Mesenchymal stem cell (in vitro differentiated cells and primary cell): Measurements from ENCODE around the gene VIPAS39.

Experiments
- DNase-seq: peaks from one replicate; pipeline ENCODE4 v3.0.0-alpha.2; 2013
- H2AFZ ChIP-seq: one replicate; pipeline ENCODE4 v1.6.1; 2013; ENCODE audit warnings: low read depth, mild to moderate bottlenecking, control low read depth, inconsistent platforms, low read length, moderate library complexity
- H2AK5ac ChIP-seq: 2 replicates; pipeline ENCODE4 v1.6.1; 2013; ENCODE audit warnings: low read length, moderate library complexity, mild to moderate bottlenecking, inconsistent platforms; ENCODE audit not compliant: severe bottlenecking
- H2BK120ac ChIP-seq: one replicate; pipeline ENCODE4 v1.6.1; 2013; ENCODE audit warnings: low read depth, mild to moderate bottlenecking, inconsistent platforms, low read length, moderate library complexity
- H2BK12ac ChIP-seq, 2 experiments: one replicate each; pipeline ENCODE4 v1.6.1; 2013; ENCODE audit warnings: inconsistent platforms in 2 of 2, low read length in 2 of 2, mild to moderate bottlenecking in 2 of 2, moderate library complexity in 2 of 2, control low read depth in 1 of 2
- H2BK15ac ChIP-seq: one replicate; pipeline ENCODE4 v1.6.1; 2013; ENCODE audit warnings: mild to moderate bottlenecking, low read depth, inconsistent platforms; ENCODE audit not compliant: poor library complexity, severe bottlenecking
- H2BK5ac ChIP-seq: 2 replicates; pipeline ENCODE4 v1.6.1; 2013; ENCODE audit warnings: low read depth, mild to moderate bottlenecking, low read length, control low read depth, inconsistent platforms; ENCODE audit not compliant: poor library complexity, severe bottlenecking
- H3K14ac ChIP-seq, 2 experiments: one replicate each; pipeline ENCODE4 v1.6.1; 2013; ENCODE audit warnings: inconsistent platforms in 2 of 2, low read length in 2 of 2, control low read depth in 1 of 2, mild to moderate bottlenecking in 1 of 2, moderate library complexity in 1 of 2
- H3K18ac ChIP-seq, 2 experiments: one replicate each; pipeline ENCODE4 v1.6.1; 2013; ENCODE audit warnings: inconsistent platforms in 2 of 2, low read length in 2 of 2, control low read depth in 1 of 2, low read depth in 1 of 2, mild to moderate bottlenecking in 1 of 2
- H3K23ac ChIP-seq, 2 experiments: one replicate each; pipeline ENCODE4 v1.6.1; 2013; ENCODE audit warnings: inconsistent platforms in 2 of 2, low read length in 2 of 2, mild to moderate bottlenecking in 2 of 2, moderate library complexity in 2 of 2, control low read depth in 1 of 2
- H3K27ac ChIP-seq: 2 replicates; pipeline ENCODE4 v1.5.1; 2013; ENCODE audit warnings: mild to moderate bottlenecking, moderate library complexity, low read length, control low read depth, inconsistent platforms; ENCODE audit not compliant: poor library complexity, severe bottlenecking
- H3K27me3 ChIP-seq, 2 experiments: 2 replicates each; pipeline versions ENCODE4 v1.6.1 to v1.7.0; 2013; ENCODE audit warnings: low read length in 2 of 2, mild to moderate bottlenecking in 2 of 2, moderate library complexity in 2 of 2, control low read depth in 1 of 2, inconsistent platforms in 1 of 2; ENCODE audit not compliant: control insufficient read depth in 1 of 2, insufficient read depth in 1 of 2
- H3K36me3 ChIP-seq, 2 experiments: 2 replicates each; pipeline versions ENCODE4 v1.6.1 to v1.7.0; 2013; ENCODE audit warnings: low read length in 2 of 2, control low read depth in 1 of 2, inconsistent platforms in 1 of 2, low read depth in 1 of 2, mild to moderate bottlenecking in 1 of 2; ENCODE audit not compliant: insufficient read depth in 2 of 2, control insufficient read depth in 1 of 2
- H3K4ac ChIP-seq, 2 experiments: one replicate each; pipeline ENCODE4 v1.6.1; 2013; ENCODE audit warnings: inconsistent platforms in 2 of 2, low read length in 2 of 2, mild to moderate bottlenecking in 2 of 2, moderate library complexity in 2 of 2, control low read depth in 1 of 2, low read depth in 1 of 2
- H3K4me1 ChIP-seq: 2 replicates; pipeline ENCODE4 v1.6.1; 2013; ENCODE audit warnings: low read depth, low read length, control low read depth; ENCODE audit not compliant: control insufficient read depth, insufficient read depth
- H3K4me2 ChIP-seq: 2 replicates; pipeline ENCODE4 v1.6.1; 2013; ENCODE audit warnings: low read length, mild to moderate bottlenecking, inconsistent platforms; ENCODE audit not compliant: poor library complexity, severe bottlenecking
- H3K4me3 ChIP-seq, 2 experiments: 2 replicates each; pipeline versions ENCODE4 v1.5.1 to v1.7.0; 2013; ENCODE audit warnings: low read length in 2 of 2, mild to moderate bottlenecking in 2 of 2, control low read depth in 1 of 2, low read depth in 1 of 2; ENCODE audit not compliant: insufficient read depth in 1 of 2
- H3K79me1 ChIP-seq: replicated peaks from 2 replicates; pipeline ENCODE4 v1.6.1; 2013; ENCODE audit warnings: mild to moderate bottlenecking, control low read depth, low read length, inconsistent platforms; ENCODE audit not compliant: poor library complexity, severe bottlenecking
- H3K9ac ChIP-seq: 2 replicates; pipeline ENCODE4 v1.7.0; 2013; ENCODE audit warnings: mild to moderate bottlenecking, low read length, moderate library complexity
- H3K9me3 ChIP-seq: 2 replicates; pipeline ENCODE4 v1.7.0; 2013; ENCODE audit warnings: mild to moderate bottlenecking, low read length; ENCODE audit not compliant: control insufficient read depth
- H4K8ac ChIP-seq: one replicate; pipeline ENCODE4 v1.6.1; 2013; ENCODE audit warnings: inconsistent platforms, mild to moderate bottlenecking, low read length, moderate library complexity
- H4K91ac ChIP-seq: one replicate; pipeline ENCODE4 v1.6.1; 2013; ENCODE audit warnings: mild to moderate bottlenecking, low read length, inconsistent platforms
- WGBS: methylation state at CpG from one replicate; pipeline ENCODE4 v1.1.7; 2013; ENCODE audit warnings: mixed read lengths; 5-methylcytosine and 5-hydroxymethylcytosine counted together

Gene VIPAS39

DNA sequence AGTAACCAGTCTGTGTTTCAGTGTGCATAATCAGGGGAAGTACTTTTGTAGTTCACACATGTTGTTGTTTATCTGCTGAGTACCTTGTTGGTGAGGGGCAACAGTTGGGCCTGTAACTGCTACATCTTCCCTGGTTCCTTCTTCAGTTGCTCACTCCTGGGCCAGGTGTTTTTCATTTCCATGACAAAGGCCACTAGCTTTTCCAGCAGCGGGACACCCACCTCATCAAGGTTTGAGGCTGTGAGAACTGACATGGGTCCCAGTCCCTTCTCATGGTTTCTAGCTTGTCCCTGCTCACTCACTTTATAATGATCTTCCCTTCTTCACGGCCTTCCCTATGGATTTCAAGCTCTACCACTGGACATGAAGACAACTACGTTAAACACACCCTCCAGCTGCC lies 32.5 kb downstream of the VIPAS39 start:
- H3K14ac ChIP-seq: no peak overlapping the region
- no peak overlapping the region for H3K23ac ChIP-seq
- no peaks in the 10 kb centered on the region for H3K4me1 ChIP-seq
- no peak overlapping the region for H2BK5ac ChIP-seq
- H4K8ac ChIP-seq: no peak overlapping the region
- H3K18ac ChIP-seq: no peak overlapping the region
- no peak overlapping the region for H2BK120ac ChIP-seq
- H3K4me2 ChIP-seq: no peak overlapping the region
- no peak overlapping the region for H2AFZ ChIP-seq
- no peaks in the 10 kb centered on the region for H3K27me3 ChIP-seq
- no peak overlapping the region for H3K9ac ChIP-seq
- H2BK12ac ChIP-seq: no peak overlapping the region
- H3K36me3 ChIP-seq: peaks cover 34 to 91% of the 10 kb centered on the region in 2 experiments
- no peak for DNase-seq
- H2AK5ac ChIP-seq: no peak overlapping the region
- 92% methylated on average over 3 of the region's 3 CpGs for WGBS
- H4K91ac ChIP-seq: no peak overlapping the region
- H3K4ac ChIP-seq: no peak overlapping the region
- H3K4me3 ChIP-seq: no peak overlapping the region
- H3K27ac ChIP-seq: no peak overlapping the region
- no peak overlapping the region for H2BK15ac ChIP-seq
- H3K79me1 ChIP-seq: no peaks in the 10 kb centered on the region
- peaks cover 13% of the 10 kb centered on the region for H3K9me3 ChIP-seq

DNA sequence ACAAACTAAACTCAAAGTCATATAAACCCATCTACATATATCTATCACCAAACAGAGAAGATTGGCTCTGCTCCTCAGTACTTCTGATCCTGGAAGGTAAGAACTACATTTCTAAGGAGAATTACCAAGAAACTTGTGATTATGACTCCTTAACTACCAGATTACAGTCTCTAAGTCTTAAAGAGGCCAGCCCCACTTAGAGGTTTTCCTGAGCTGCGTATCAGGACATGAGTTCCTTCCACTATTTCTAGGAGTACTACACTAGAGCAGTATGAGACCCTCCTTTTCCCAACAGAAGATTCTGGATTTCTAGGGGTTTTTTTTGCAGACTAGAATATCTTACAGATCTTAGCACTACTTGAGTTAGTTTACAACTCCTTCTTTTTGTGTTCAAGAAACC lies 34.0 kb downstream of the VIPAS39 start, which contains the start of gene NOXRED1:
TSS of gene NOXRED1 (minus strand) at position 101 of the 400 bp plus-strand sequence. CDS start 634 bp downstream, outside the sequence.
- H2BK12ac ChIP-seq: no peak within 1 kb of the TSS
- H3K9me3 ChIP-seq: peaks cover 16% of the 10 kb centered on the region
- H3K27me3 ChIP-seq: no peaks in the 10 kb centered on the region
- no peaks in the 10 kb centered on the region for H3K4me1 ChIP-seq
- no peak within 1 kb of the TSS for H3K4ac ChIP-seq
- no peak within 1 kb of the TSS for H2BK120ac ChIP-seq
- no peak within 1 kb of the TSS for H3K9ac ChIP-seq
- H3K4me3 ChIP-seq: no peak within 1 kb of the TSS
- no peak within 1 kb of the TSS for H3K27ac ChIP-seq
- H2AK5ac ChIP-seq: no peak within 1 kb of the TSS
- peaks cover 30 to 76% of the 10 kb centered on the region in 2 experiments for H3K36me3 ChIP-seq
- H3K18ac ChIP-seq: no peak within 1 kb of the TSS
- H3K23ac ChIP-seq: no peak within 1 kb of the TSS
- H2AFZ ChIP-seq: no peak within 1 kb of the TSS
- H4K8ac ChIP-seq: no peak within 1 kb of the TSS
- no peak within 1 kb of the TSS for H4K91ac ChIP-seq
- DNase-seq: no peak
- H2BK15ac ChIP-seq: no peak within 1 kb of the TSS
- no peaks in the 10 kb centered on the region for H3K79me1 ChIP-seq
- H2BK5ac ChIP-seq: no peak within 1 kb of the TSS
- no peak within 1 kb of the TSS for H3K14ac ChIP-seq
- 83% methylated on average over 1 of the region's 1 CpG for WGBS
- no peak within 1 kb of the TSS for H3K4me2 ChIP-seq

DNA sequence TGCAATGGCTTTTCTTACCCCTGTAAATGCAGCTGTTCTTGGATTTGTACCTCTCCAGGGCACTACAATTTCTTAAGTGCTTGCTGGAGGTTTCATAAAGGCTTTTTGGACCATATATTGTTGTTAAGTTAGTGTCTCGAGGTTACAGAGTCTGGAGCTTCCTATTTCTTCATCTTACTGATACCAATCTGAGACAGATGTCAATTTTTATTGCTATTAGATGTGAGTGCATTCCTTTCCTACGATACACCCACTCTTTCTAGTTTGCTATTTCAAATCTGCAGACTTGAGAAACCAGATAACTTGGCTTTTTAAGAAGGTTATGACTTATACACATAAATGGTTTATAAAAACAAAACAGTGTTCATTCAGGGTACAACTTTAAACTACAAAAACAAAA lies 36.2 kb downstream of the VIPAS39 start:
- Histone ChIP-seq H3K23ac (no peak overlapping the region), H3K79me1 (no peaks in the 10 kb centered on the region), H3K27ac (no peak overlapping the region), H3K36me3 (peaks cover 17 to 55% of the 10 kb centered on the region in 2 experiments), H3K18ac (no peak overlapping the region), H3K4me1 (no peaks in the 10 kb centered on the region), H2BK120ac (no peak overlapping the region), H3K9me3 (peaks cover 16% of the 10 kb centered on the region), H3K14ac (no peak overlapping the region), H3K4me3 (no peak overlapping the region), H3K9ac (no peak overlapping the region), H4K91ac (no peak overlapping the region), H2AK5ac (no peak overlapping the region), H3K4ac (no peak overlapping the region), H2AFZ (no peak overlapping the region), H2BK5ac (no peak overlapping the region), H2BK12ac (no peak overlapping the region), H2BK15ac (no peak overlapping the region), H3K4me2 (no peak overlapping the region), H3K27me3 (no peaks in the 10 kb centered on the region), H4K8ac (no peak overlapping the region)
- no peak for DNase-seq
- WGBS: no CpG with 5 or more reads among the region's 2 CpGs

DNA sequence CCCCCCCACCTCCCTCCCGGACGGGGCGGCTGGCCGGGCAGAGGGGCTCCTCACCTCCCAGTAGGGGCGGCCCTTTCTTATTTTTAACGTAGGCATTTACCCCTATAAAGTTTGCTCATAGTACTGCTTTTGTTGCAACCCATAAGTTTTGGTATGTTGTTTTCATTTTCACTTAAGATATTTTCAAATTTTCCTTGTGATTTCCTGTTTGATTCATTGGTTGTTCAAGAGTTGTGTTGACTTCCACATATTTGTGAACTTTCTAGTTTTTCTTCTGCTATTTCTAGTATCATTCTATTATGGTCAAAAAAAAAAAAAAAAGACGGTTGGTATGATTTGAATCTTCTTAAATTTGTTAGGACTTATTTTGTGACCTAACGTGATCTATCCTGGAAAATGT lies 40.6 kb downstream of the VIPAS39 start:
- no peak for DNase-seq
- H3K36me3 ChIP-seq: peaks cover 0 to 14% of the 10 kb centered on the region in 2 experiments
- H2AFZ ChIP-seq: no peak overlapping the region
- H2BK12ac ChIP-seq: no peak overlapping the region
- H3K23ac ChIP-seq: no peak overlapping the region
- WGBS: 98% methylated on average over 2 of the region's 8 CpGs
- no peak overlapping the region for H3K4ac ChIP-seq
- H3K18ac ChIP-seq: no peak overlapping the region
- H3K9ac ChIP-seq: no peak overlapping the region
- H3K79me1 ChIP-seq: no peaks in the 10 kb centered on the region
- no peak overlapping the region for H3K27ac ChIP-seq
- H3K4me1 ChIP-seq: no peaks in the 10 kb centered on the region
- no peak overlapping the region for H2BK5ac ChIP-seq
- H3K14ac ChIP-seq: no peak overlapping the region
- H2BK15ac ChIP-seq: no peak overlapping the region
- H3K4me2 ChIP-seq: no peak overlapping the region
- H2AK5ac ChIP-seq: no peak overlapping the region
- no peak overlapping the region for H3K4me3 ChIP-seq
- no peaks in the 10 kb centered on the region for H3K27me3 ChIP-seq
- H3K9me3 ChIP-seq: peaks cover 16% of the 10 kb centered on the region
- no peak overlapping the region for H4K91ac ChIP-seq
- no peak overlapping the region for H2BK120ac ChIP-seq
- H4K8ac ChIP-seq: no peak overlapping the region
